Renal cortical epithelial cell (primary cell): ENCODE results near the gene CYLD. TPM values are rescaled to one million over a fixed set of nuclear protein-coding genes. Genes with fewer than 3 reads are reported as not detected.

ENCODE experiments used
- DNase-seq: peaks from one replicate; pipeline ENCODE4 v3.0.0-alpha.2; 2011; ENCODE audit warnings: low read depth
- total RNA-seq: library from RNA; depleted of rRNA; stranded (reverse); fragments of >200 nt; gene quantifications from 2 replicates; pipeline ENCODE4 v1.2.3, GENCODE V29; 2014

The CYLD gene
- 63.1 and 87.3 TPM in 2 replicates for total RNA-seq

- peak; percentile 96 for DNase-seq
Measured at GRCh38 chr16:50741781-50742575, at the start of gene CYLD. TSS of gene CYLD (plus strand) at chr16:50742086. CDS start at chr16:50749699, 7,613 bp downstream.

GRCh38 chr16:50692644-50692998 lies 49.3 kb upstream of the CYLD start:
- no peak for DNase-seq

DNA sequence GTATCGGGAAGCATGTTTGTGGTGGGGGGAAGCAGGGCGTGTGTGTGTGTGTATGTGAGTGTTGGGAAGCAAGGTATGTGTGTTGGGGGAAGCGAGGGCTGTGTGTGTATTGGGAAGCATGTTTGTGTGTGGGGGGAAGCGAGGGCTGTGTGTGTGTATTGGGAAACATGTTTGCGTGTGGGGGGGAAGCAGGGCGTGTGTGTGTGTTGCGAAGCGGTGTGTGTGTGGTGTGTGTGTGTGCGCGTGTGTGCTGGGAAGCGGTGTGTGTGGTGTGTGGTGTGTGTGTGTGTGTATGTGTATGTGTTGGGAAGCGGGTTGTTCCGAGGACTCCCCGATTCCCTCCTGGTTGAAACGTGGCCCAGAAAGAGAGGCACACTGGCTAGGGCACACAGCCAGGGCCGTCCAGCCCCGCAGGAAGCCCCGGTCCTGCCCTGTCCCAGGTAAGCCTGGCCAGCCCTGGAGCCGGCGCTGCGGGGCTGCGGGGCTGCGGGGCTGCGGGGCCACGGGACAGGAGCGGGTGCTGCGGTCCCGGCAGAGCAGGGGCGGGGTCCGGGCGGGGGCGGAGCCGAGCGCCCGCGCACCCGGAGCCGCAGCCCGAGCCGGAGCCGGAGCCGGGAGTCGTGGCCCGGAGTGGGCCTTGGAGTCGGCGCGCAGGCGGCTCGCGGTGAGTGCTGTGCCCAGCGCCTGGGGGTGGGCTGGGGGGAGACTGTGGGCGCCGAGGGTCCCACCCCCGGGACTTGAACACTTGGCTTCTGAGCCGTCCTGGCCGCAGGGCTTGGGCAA lies 48.7 kb upstream of the CYLD start, which contains the start of gene NOD2:
Gene NOD2 (plus strand): TSS at position 608 of the 783 bp plus-strand sequence. CDS start 5,890 bp downstream, outside the sequence.
- no peak for DNase-seq

DNA sequence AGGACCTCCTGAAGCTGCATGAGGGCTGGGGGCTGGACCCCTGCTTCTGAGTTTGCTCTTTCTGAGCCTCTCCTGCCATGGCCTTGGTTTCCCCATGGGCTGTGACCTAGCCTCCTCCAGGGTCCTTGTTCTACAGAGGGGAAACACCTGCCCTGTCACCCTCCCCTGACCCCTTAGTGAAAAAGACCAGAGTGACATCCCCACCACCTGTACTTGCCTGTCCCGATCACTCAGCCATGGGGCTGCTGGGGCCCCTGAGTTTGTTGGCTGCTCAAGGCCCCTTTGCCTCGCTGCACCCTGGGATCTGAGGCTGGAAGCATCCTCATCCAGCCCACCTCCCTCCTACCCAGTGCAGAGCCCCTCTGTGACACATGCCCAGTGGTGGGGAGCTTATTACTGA lies 47.7 kb upstream of the CYLD start:
- no peak for DNase-seq

DNA sequence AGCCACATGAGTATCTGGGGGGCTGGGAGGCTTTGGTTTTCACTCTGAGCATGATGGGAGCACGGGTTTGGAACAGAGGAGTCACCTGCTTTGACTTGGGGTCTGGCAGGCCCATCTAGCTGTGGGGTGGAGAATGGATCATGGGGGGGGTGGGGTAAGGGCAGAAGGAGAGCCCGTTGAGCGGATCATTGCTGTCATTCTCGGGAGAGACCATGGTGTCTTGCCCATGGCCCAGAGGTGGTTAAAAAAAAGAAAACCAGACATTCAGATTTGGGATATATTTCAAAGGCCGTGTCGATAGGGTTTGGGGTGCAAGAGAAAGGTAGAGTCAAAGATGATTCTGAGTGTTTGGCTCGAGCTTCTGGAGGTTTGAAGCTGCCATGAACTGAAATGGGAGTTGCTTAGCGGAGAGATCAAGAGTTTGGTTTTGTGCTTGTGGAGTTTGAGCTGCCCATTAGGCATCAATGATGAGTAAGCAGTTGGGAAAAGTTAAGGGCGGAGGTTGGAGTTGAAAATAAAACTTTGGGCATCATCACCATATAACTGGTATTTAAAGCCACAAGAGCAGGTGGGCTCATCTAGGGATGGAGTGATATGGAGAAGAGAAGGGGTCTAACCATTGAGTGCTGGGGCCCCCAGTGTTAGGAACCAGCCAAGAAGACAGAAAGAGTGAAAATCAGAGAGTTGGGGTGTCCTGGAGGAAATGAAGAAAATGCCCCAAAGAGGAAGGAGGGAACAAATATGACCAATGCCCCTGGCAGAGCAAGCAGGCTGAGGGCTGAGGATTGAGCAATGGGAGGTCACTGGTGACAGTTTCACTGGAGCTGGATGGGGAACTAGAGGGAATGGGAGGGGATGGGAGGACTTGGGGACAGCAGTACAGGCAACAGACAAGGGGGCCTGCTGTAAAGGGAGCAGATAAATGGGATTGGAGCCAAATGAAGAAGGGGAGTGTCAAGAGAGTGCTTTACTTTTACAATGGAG lies 46.6 kb upstream of the CYLD start:
- DNase-seq: no peak

DNA sequence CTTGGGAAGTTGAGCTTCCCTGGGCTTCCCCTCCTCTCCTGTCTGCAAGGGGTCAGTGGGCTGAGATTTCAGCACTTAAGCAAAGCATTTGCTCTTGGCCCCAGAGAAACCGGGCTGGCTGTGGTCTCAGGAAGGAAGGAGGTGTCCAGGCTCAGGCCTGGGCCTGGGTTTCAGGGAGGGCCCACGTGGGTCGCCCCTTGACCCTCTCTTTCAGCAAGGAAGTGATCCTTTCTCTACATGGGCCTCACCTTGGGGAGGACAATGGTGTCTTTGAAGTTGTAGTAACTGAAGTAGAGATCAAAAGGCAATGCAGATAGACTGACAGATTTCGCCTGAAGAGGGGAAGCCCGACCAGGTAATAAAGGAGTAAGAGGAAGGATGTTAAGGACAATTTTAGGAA lies 45.8 kb upstream of the CYLD start:
- DNase-seq: no peak

GRCh38 chr16:50696575-50697420 lies 45.1 kb upstream of the CYLD start:
- DNase-seq: peak; percentile 59

DNA sequence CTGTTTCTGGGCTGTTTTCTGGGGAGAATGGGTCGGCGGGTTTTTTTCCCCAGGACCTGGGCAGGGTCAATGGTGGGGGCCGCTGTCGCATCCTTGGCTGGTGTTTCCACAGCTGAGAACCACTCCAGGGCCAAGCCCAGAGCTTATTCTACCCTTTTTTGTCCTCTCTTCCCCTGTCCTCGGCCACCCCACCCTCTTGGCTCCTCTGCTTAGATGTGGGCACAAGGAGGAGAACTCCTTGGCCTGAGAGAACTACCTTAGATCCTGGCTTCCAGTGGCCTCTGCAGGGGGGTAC lies 44.5 kb upstream of the CYLD start:
- DNase-seq: no peak

GRCh38 chr16:50697881-50698767 lies 43.8 kb upstream of the CYLD start:
- peak; percentile 71 for DNase-seq

DNA sequence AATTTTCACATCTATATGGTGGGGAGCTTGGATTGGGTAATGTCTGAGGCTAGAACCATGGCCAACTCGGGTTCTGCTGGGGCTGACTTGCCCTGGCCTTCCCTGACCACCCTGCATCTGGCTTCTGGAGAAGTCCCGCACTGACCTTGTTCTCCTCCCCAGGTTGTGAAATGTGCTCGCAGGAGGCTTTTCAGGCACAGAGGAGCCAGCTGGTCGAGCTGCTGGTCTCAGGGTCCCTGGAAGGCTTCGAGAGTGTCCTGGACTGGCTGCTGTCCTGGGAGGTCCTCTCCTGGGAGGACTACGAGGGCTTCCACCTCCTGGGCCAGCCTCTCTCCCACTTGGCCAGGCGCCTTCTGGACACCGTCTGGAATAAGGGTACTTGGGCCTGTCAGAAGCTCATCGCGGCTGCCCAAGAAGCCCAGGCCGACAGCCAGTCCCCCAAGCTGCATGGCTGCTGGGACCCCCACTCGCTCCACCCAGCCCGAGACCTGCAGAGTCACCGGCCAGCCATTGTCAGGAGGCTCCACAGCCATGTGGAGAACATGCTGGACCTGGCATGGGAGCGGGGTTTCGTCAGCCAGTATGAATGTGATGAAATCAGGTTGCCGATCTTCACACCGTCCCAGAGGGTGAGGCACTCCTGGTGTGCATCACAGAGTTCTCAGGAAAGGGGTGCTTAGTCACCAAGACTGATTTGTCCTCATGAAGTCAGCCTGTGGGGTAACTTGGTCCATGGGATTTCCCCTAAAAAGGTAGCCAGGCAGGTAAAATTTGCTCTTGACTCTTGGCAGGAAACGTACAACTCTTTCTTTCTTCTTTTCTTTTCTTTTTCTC lies 42.3 kb upstream of the CYLD start:
- DNase-seq: no peak

GRCh38 chr16:50702725-50703124 lies 39.2 kb upstream of the CYLD start:
- DNase-seq: peak; percentile 63

GRCh38 chr16:50704245-50704644 lies 37.6 kb upstream of the CYLD start:
- no peak for DNase-seq

- no peak for DNase-seq
Measured at GRCh38 chr16:50705436-50706110, 36.3 kb upstream of the CYLD start.

DNA sequence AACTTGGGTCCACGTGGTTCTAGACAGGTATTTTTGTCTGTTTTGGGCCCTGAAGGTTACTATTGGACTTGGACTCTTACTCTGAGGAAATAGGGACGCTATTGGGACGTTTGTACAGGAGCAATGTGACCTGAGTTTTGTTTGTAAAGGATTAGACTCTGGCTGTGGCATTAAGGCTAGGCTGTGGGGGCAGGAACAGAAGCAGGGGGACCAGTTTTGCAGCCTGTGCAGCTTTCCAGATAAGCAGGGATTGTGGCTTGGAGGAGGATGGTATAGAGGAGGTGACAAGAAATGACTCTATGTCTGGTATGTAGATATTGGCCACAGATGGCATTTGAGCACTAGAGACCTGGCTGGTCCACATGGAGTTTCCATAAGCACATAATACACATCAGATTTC lies 35.6 kb upstream of the CYLD start:
- no peak for DNase-seq

- no peak for DNase-seq
Measured at GRCh38 chr16:50708373-50709060, 33.4 kb upstream of the CYLD start.

DNA sequence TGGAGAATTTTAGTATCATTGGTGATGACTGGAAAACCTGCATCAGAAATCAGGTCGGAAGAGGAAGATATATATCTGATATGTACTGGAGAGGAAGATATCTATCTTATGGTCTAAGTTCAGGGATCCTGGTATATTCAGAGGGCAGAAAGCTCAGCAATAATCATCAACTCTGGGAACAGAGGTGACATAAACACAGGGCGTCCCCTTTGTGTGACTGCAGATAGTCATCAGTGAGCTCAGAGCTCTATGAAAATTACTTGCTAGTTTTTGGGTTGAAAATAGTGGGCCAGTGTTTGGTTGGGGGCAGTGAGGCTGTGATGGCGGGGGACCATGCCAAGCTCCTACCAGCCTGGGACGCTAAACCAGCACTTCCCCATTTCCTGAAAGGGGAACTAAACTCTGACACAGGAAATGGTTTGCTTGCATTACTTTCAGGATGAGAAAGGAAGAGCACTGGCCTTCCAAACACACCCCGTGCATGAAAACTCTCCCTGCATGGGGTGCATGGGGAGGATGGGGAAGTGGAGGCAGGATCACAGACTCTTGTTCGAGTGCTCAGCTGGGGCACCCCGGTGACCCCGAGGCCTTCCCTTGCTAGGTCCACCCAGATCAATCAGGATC lies 32.7 kb upstream of the CYLD start:
- no peak for DNase-seq

DNA sequence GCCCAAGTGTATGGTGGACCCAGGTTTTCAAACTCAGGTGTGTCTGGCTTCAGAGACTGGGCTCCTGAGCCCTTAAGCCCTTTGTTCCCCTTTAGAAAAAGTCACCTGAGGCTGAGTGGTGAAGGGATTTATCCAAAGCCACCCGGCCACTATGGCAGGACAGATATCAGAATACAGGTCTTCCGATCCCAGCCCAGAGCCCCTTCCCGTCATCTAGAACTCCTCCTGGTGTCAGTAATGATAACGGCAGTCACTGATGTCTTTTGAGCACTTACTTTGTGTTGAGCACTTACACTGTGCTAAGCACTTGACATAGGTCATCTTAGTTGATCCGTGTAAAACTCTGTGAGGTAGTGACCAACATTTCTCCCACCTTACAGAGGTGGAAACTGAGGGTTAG lies 31.9 kb upstream of the CYLD start:
- DNase-seq: no peak

DNA sequence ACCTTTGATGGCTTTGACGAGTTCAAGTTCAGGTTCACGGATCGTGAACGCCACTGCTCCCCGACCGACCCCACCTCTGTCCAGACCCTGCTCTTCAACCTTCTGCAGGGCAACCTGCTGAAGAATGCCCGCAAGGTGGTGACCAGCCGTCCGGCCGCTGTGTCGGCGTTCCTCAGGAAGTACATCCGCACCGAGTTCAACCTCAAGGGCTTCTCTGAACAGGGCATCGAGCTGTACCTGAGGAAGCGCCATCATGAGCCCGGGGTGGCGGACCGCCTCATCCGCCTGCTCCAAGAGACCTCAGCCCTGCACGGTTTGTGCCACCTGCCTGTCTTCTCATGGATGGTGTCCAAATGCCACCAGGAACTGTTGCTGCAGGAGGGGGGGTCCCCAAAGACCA lies 30.8 kb upstream of the CYLD start:
- DNase-seq: no peak
